Measurements from ENCODE around the gene CRAT. TPM values are rescaled to one million over a fixed set of nuclear protein-coding genes. Genes with fewer than 3 reads are reported as not detected.
A peak's percentile ranks its signal among the peaks of the same experiment; 100 is the strongest.
"Not testable (repeated sequence)": the region's sequence is repeated elsewhere in the genome, so short reads cannot be mapped to it uniquely, and the experiment has no call there.

CRAT gene
- total RNA-seq, 1 donor from 2014 or later: 13.7 TPM

DNA sequence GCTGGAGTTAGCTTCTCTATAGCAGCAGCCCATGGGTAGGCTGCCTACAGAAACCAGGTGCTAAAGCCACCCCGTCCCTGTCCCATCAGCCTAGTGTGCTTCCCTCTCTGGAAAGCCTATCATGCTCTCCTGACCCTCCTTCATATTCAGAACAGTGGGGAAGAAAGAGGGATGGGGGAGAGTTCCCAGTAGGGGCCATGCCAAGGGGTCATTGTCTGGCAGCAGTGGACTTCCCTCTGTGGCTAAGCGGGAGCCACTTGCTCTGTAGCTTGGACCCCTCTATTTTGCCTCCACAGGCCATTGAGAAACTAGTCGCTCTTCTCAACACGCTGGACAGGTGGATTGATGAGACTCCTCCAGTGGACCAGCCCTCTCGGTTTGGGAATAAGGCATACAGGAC lies 18.1 kb upstream of the CRAT start:
- Histone ChIP-seq H3K4me3 (ENCODE audit: low read depth, low read length) (no peak overlapping the region), H3K27me3 (ENCODE audit: control insufficient read depth, insufficient read depth, low read length) (no peaks in the 10 kb centered on the region), H3K36me3 (ENCODE audit: control insufficient read depth, insufficient read depth, low read length) (peaks cover 15% of the 10 kb centered on the region)
- TF ChIP-seq, protein P1, sequence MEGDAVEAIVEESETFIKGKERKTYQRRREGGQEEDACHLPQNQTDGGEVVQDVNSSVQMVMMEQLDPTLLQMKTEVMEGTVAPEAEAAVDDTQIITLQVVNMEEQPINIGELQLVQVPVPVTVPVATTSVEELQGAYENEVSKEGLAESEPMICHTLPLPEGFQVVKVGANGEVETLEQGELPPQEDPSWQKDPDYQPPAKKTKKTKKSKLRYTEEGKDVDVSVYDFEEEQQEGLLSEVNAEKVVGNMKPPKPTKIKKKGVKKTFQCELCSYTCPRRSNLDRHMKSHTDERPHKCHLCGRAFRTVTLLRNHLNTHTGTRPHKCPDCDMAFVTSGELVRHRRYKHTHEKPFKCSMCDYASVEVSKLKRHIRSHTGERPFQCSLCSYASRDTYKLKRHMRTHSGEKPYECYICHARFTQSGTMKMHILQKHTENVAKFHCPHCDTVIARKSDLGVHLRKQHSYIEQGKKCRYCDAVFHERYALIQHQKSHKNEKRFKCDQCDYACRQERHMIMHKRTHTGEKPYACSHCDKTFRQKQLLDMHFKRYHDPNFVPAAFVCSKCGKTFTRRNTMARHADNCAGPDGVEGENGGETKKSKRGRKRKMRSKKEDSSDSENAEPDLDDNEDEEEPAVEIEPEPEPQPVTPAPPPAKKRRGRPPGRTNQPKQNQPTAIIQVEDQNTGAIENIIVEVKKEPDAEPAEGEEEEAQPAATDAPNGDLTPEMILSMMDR (IDR thresholded peaks at IDR 0.05; ENCODE audit: insufficient read depth, low read length, severe bottlenecking): no peak
- no peak for FAIRE-seq
- DNase-seq (ENCODE audit: low read depth): no peak

GRCh38 chr9:129126749-129127618 lies 16.4 kb upstream of the CRAT start:
- FAIRE-seq: no peak
- TF ChIP-seq, protein P1 (IDR thresholded peaks at IDR 0.05; ENCODE audit: insufficient read depth, low read length, severe bottlenecking): no peak
- Histone ChIP-seq H3K4me3 (ENCODE audit: low read depth, low read length) (no peak overlapping the region), H3K27me3 (ENCODE audit: control insufficient read depth, insufficient read depth, low read length) (no peaks in the 10 kb centered on the region), H3K36me3 (ENCODE audit: control insufficient read depth, insufficient read depth, low read length) (peaks cover 9% of the 10 kb centered on the region)
- DNase-seq (ENCODE audit: low read depth): no peak

DNA sequence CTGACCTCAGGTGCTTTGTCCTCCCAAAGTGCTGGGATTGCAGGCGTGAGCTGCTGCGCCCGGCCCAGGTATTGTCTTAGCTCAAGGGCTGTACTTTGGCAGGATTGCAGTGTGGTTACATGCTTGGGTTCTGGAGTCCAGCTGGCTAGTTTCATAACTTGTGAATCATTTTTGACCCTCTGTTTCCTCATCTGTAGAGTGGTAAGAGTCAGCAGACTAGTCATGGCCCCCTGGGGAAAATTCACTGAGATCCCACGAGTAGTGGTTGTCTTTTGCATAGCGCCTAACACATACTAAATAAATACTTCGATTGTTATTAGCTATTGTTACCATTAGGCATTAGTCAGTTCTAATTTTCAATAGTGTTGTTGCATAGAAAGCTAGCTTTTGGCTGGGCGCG lies 14.9 kb upstream of the CRAT start:
- Histone ChIP-seq H3K4me3 (ENCODE audit: low read depth, low read length) (no peak overlapping the region), H3K27me3 (ENCODE audit: control insufficient read depth, insufficient read depth, low read length) (no peaks in the 10 kb centered on the region), H3K36me3 (ENCODE audit: control insufficient read depth, insufficient read depth, low read length) (peaks cover 15% of the 10 kb centered on the region)
- DNase-seq (ENCODE audit: low read depth) (peak; percentile 88), FAIRE-seq (peak; percentile 83)
- TF ChIP-seq, protein P1 (IDR thresholded peaks at IDR 0.05; ENCODE audit: insufficient read depth, low read length, severe bottlenecking): no peak

- Histone ChIP-seq H3K27me3 (ENCODE audit: control insufficient read depth, insufficient read depth, low read length) (no peaks in the 10 kb centered on the region), H3K36me3 (ENCODE audit: control insufficient read depth, insufficient read depth, low read length) (peaks cover 15% of the 10 kb centered on the region), H3K4me3 (ENCODE audit: low read depth, low read length) (no peak overlapping the region)
- TF ChIP-seq, protein P1 (IDR thresholded peaks at IDR 0.05; ENCODE audit: insufficient read depth, low read length, severe bottlenecking): no peak
- FAIRE-seq (no peak), DNase-seq (ENCODE audit: low read depth) (no peak)
Measured at GRCh38 chr9:129124506-129125069, 14.0 kb upstream of the CRAT start.

DNA sequence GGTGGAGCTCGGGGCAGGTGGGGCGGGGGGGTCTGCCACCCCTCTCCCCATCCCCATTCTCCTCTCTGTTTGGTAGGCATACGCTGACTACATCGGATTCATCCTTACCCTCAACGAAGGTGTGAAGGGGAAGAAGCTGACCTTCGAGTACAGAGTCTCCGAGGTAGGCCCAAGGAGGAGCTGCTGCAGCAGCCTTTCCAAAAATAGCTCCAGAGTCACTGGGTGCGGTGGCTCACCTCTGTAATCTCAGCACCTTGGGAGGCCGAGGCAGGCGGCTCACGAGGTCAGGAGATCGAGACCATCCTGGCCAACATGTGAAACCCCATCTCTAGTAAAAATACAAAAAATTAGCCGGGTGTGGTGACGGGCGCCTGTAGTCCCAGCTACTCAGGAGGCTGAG lies 12.4 kb upstream of the CRAT start:
- H3K27me3 ChIP-seq (ENCODE audit: control insufficient read depth, insufficient read depth, low read length); H3K4me3 ChIP-seq (ENCODE audit: low read depth, low read length); FAIRE-seq; H3K36me3 ChIP-seq (ENCODE audit: control insufficient read depth, insufficient read depth, low read length); DNase-seq (ENCODE audit: low read depth): not testable (repeated sequence)

GRCh38 chr9:129122133-129122532 lies 11.5 kb upstream of the CRAT start:
- no peak for DNase-seq (ENCODE audit: low read depth)
- TF ChIP-seq, protein P1 (IDR thresholded peaks at IDR 0.05; ENCODE audit: insufficient read depth, low read length, severe bottlenecking): no peak
- FAIRE-seq: no peak
- Histone ChIP-seq H3K27me3 (ENCODE audit: control insufficient read depth, insufficient read depth, low read length) (no peaks in the 10 kb centered on the region), H3K4me3 (ENCODE audit: low read depth, low read length) (no peak overlapping the region), H3K36me3 (ENCODE audit: control insufficient read depth, insufficient read depth, low read length) (peaks cover 8% of the 10 kb centered on the region)
